Ascending aorta (tissue), 2 donors: ENCODE measurements around the gene NDRG2. TPM values are rescaled to one million over a fixed set of nuclear protein-coding genes. Genes with fewer than 3 reads are reported as not detected.

Source experiments
- DNase-seq, 2 donors: peaks; one replicate each; pipeline ENCODE4 v3.0.0-alpha.2; 2019; ENCODE audit warnings: low spot score in 2 of 2
- H3K27ac ChIP-seq, 2 donors: fragments of 200-600 bp; sonication (generic); one replicate each; pipeline ENCODE4 v1.5.1; 2016 to 2017; ENCODE audit warnings: mild to moderate bottlenecking in 1 of 2
- H3K27me3 ChIP-seq: fragments of 200-600 bp; sonication (generic); one replicate; pipeline ENCODE4 v1.5.1; 2017
- H3K36me3 ChIP-seq, 2 donors: fragments of 200-600 bp; sonication (generic); one replicate each; pipeline ENCODE4 v1.5.1; 2016
- H3K4me1 ChIP-seq, 2 donors: fragments of 200-600 bp; sonication (generic); one replicate each; pipeline ENCODE4 v1.5.1; 2016 to 2017; ENCODE audit warnings: mild to moderate bottlenecking in 1 of 2
- H3K4me3 ChIP-seq, 2 donors: fragments of 200-600 bp; sonication (generic); one replicate each; pipeline ENCODE4 v1.5.1; 2016 to 2017; ENCODE audit warnings: mild to moderate bottlenecking in 1 of 2
- H3K9me3 ChIP-seq, 2 donors: fragments of 200-600 bp; sonication (generic); one replicate each; pipeline ENCODE4 v1.5.1; 2016
- CTCF ChIP-seq, 3 experiments: fragments of 200-600 bp in 2 of 3; fragments of 450-650 bp in 1 of 3; sonication (generic) in 2 of 3; IDR thresholded peaks; one replicate each; pipeline ENCODE4 v1.5.1; 2016 to 2019; ENCODE audit warnings: antibody characterized with exemption in 3 of 3, mild to moderate bottlenecking in 1 of 3, moderate library complexity in 1 of 3
- intact Hi-C: fragments of 100-400 bp; cut with DNase I; formaldehyde crosslinking; loops from one replicate; pipeline ENCODE4 v1.15.1; 2023
- total RNA-seq: library from RNA; depleted of rRNA; stranded (reverse); fragments of >200 nt; gene quantifications from one replicate; pipeline ENCODE4 v1.1.0, GENCODE V29; 2016

The NDRG2 gene
- total RNA-seq, 1 donor from 2014 or later: 216 TPM

- no peaks in the 10 kb centered on the region for H3K4me1 ChIP-seq
- H3K27ac ChIP-seq: no peak overlapping the region
- no peak for TF ChIP-seq CTCF (IDR thresholded peaks at IDR 0.05)
- DNase-seq: no peak
- intact Hi-C loops: no loop called here
- H3K4me3 ChIP-seq: no peak overlapping the region
- no peaks in the 10 kb centered on the region for H3K36me3 ChIP-seq
- H3K27me3 ChIP-seq: no peaks in the 10 kb centered on the region
- no peaks in the 10 kb centered on the region for H3K9me3 ChIP-seq
Observed at GRCh38 chr14:21054768-21055145, 29.9 kb upstream of the NDRG2 start.

GRCh38 chr14:21054123-21054767 lies 29.4 kb upstream of the NDRG2 start:
- H3K27me3 ChIP-seq: no peaks in the 10 kb centered on the region
- no peak overlapping the region for H3K4me3 ChIP-seq
- H3K4me1 ChIP-seq: no peaks in the 10 kb centered on the region
- no peak overlapping the region for H3K27ac ChIP-seq
- no peak for DNase-seq
- TF ChIP-seq CTCF (IDR thresholded peaks at IDR 0.05): no peak
- intact Hi-C loops: no loop called here
- no peaks in the 10 kb centered on the region for H3K36me3 ChIP-seq
- H3K9me3 ChIP-seq: no peaks in the 10 kb centered on the region

GRCh38 chr14:21053184-21054122 lies 28.6 kb upstream of the NDRG2 start:
- no peak for DNase-seq
- Histone ChIP-seq H3K4me3 (no peak overlapping the region), H3K9me3 (no peaks in the 10 kb centered on the region), H3K36me3 (no peaks in the 10 kb centered on the region), H3K4me1 (no peaks in the 10 kb centered on the region), H3K27me3 (no peaks in the 10 kb centered on the region), H3K27ac (no peak overlapping the region)
- intact Hi-C loops: no loop called here
- no peak for TF ChIP-seq CTCF (IDR thresholded peaks at IDR 0.05)

GRCh38 chr14:21050597-21050996 lies 25.7 kb upstream of the NDRG2 start:
- H3K9me3 ChIP-seq: no peaks in the 10 kb centered on the region
- H3K27ac ChIP-seq: no peak overlapping the region
- no peak for DNase-seq
- no peak overlapping the region for H3K4me3 ChIP-seq
- intact Hi-C loops: no loop called here
- no peaks in the 10 kb centered on the region for H3K27me3 ChIP-seq
- no peaks in the 10 kb centered on the region for H3K4me1 ChIP-seq
- TF ChIP-seq CTCF (IDR thresholded peaks at IDR 0.05): no peak
- H3K36me3 ChIP-seq: no peaks in the 10 kb centered on the region

GRCh38 chr14:21049271-21049673 lies 24.4 kb upstream of the NDRG2 start:
- no peaks in the 10 kb centered on the region for H3K36me3 ChIP-seq
- intact Hi-C loops: no loop called here
- H3K9me3 ChIP-seq: no peaks in the 10 kb centered on the region
- TF ChIP-seq CTCF (IDR thresholded peaks at IDR 0.05): no peak
- DNase-seq: no peak
- no peaks in the 10 kb centered on the region for H3K4me1 ChIP-seq
- H3K27ac ChIP-seq: no peak overlapping the region
- H3K4me3 ChIP-seq: no peak overlapping the region
- no peaks in the 10 kb centered on the region for H3K27me3 ChIP-seq
